ENCODE data around the gene MED25. TPM values are rescaled to one million over a fixed set of nuclear protein-coding genes. Genes with fewer than 3 reads are reported as not detected.
A peak's percentile ranks its signal among the peaks of the same experiment; 100 is the strongest.

Gene MED25
- total RNA-seq, 1 donor from 2014 or later = 25.0 TPM

GRCh38 chr19:49787746-49788145 is 30.3 kb upstream of the MED25 start:
- TF ChIP-seq POLR2A (IDR thresholded peaks at IDR 0.05) (no peak), POLR2AphosphoS5 (IDR thresholded peaks at IDR 0.05; ENCODE audit: insufficient read depth in 1 of 2, low read depth in 1 of 2) (no peak), CTCF (IDR thresholded peaks at IDR 0.05) (no peak)
- DNase-seq (ENCODE audit: extremely low spot score in 2 of 2) = no peak
- Histone ChIP-seq H3K9me3 (no peaks in the 10 kb centered on the region), H3K4me1 (peaks cover 40% of the 10 kb centered on the region), H3K27ac (peak overlapping the region; percentile 1), H3K4me3 (no peak overlapping the region), H3K27me3 (no peaks in the 10 kb centered on the region), H3K36me3 (peaks cover 0 to 38% of the 10 kb centered on the region in 2 donors)
- intact Hi-C loops (cut with DNase I) = no loop called here

GRCh38 chr19:49788857-49789256 is 29.2 kb upstream of the MED25 start:
- no peak overlapping the region for H3K27ac ChIP-seq
- H3K36me3 ChIP-seq = peaks cover 0 to 38% of the 10 kb centered on the region in 2 donors
- H3K4me3 ChIP-seq = no peak overlapping the region
- H3K9me3 ChIP-seq = no peaks in the 10 kb centered on the region
- peaks cover 40% of the 10 kb centered on the region for H3K4me1 ChIP-seq
- intact Hi-C loops (cut with DNase I) = no loop called here
- no peaks in the 10 kb centered on the region for H3K27me3 ChIP-seq
- no peak for TF ChIP-seq POLR2AphosphoS5 (IDR thresholded peaks at IDR 0.05; ENCODE audit: insufficient read depth in 1 of 2, low read depth in 1 of 2)
- TF ChIP-seq POLR2A (IDR thresholded peaks at IDR 0.05) = no peak
- no peak for TF ChIP-seq CTCF (IDR thresholded peaks at IDR 0.05)
- no peak for DNase-seq (ENCODE audit: extremely low spot score in 2 of 2)

GRCh38 chr19:49790866-49791265 is 27.2 kb upstream of the MED25 start:
- Histone ChIP-seq H3K27ac (peak overlapping the region; percentile 74), H3K27me3 (no peaks in the 10 kb centered on the region), H3K4me3 (no peak overlapping the region), H3K4me1 (peaks cover 36% of the 10 kb centered on the region), H3K36me3 (peaks cover 4 to 49% of the 10 kb centered on the region in 2 donors), H3K9me3 (no peaks in the 10 kb centered on the region)
- intact Hi-C loops (cut with DNase I) = no loop called here
- TF ChIP-seq POLR2A (IDR thresholded peaks at IDR 0.05) (no peak), POLR2AphosphoS5 (IDR thresholded peaks at IDR 0.05; ENCODE audit: insufficient read depth in 1 of 2, low read depth in 1 of 2) (peak; percentile 54 to 55)
- DNase-seq (ENCODE audit: extremely low spot score in 2 of 2) = no peak

GRCh38 chr19:49791776-49792445 is 26.2 kb upstream of the MED25 start:
- no peak overlapping the region for H3K4me3 ChIP-seq
- peak overlapping the region; percentile 74 for H3K27ac ChIP-seq
- H3K27me3 ChIP-seq = no peaks in the 10 kb centered on the region
- no peaks in the 10 kb centered on the region for H3K9me3 ChIP-seq
- H3K4me1 ChIP-seq = peaks cover 26% of the 10 kb centered on the region
- no peak for DNase-seq (ENCODE audit: extremely low spot score in 2 of 2)
- intact Hi-C loops (cut with DNase I) = no loop called here
- no peak for TF ChIP-seq POLR2A (IDR thresholded peaks at IDR 0.05)
- TF ChIP-seq POLR2AphosphoS5 (IDR thresholded peaks at IDR 0.05; ENCODE audit: insufficient read depth in 1 of 2, low read depth in 1 of 2) = no peak
- no peak for TF ChIP-seq CTCF (IDR thresholded peaks at IDR 0.05)
- H3K36me3 ChIP-seq = peaks cover 4 to 59% of the 10 kb centered on the region in 2 donors

GRCh38 chr19:49792829-49793560 is 25.1 kb upstream of the MED25 start:
- Histone ChIP-seq H3K27ac (peak overlapping the region; percentile 74), H3K27me3 (no peaks in the 10 kb centered on the region), H3K9me3 (no peaks in the 10 kb centered on the region), H3K4me3 (no peak overlapping the region), H3K4me1 (peaks cover 24% of the 10 kb centered on the region), H3K36me3 (peaks cover 4 to 64% of the 10 kb centered on the region in 2 donors)
- intact Hi-C loops (cut with DNase I) = no loop called here
- DNase-seq (ENCODE audit: extremely low spot score in 2 of 2) = no peak
- TF ChIP-seq CTCF (IDR thresholded peaks at IDR 0.05) (no peak), POLR2A (IDR thresholded peaks at IDR 0.05) (no peak), POLR2AphosphoS5 (IDR thresholded peaks at IDR 0.05; ENCODE audit: insufficient read depth in 1 of 2, low read depth in 1 of 2) (no peak)

Data from vagina (tissue), 2 donors.